HepG2 (cell line): Measurements from ENCODE around the gene ATAD3C. TPM values are rescaled to one million over a fixed set of nuclear protein-coding genes. Genes with fewer than 3 reads are reported as not detected.

Experiments
- ATAC-seq: fragments of 200-7000 bp; cut with Tn5 transposase; 3 replicates; pipeline ENCODE4 v1.9.1; 2020; ENCODE audit warnings: mild to moderate bottlenecking, moderate library complexity
- BruUV-seq: library from RNA; stranded (reverse); fragments of 400-500 nt; replicated peaks from 2 replicates; lab custom pipeline; 2021; lab: Mats Ljungman, UMichigan
- CTCF ChIA-PET: fragments of 300-600 bp; formaldehyde crosslinking; extraction: SDS; loops from one replicate; lab custom pipeline; 2021; ENCODE audit warnings: low total read pairs, inconsistent platforms, low intra/inter-chr PET ratio; lab: Yijun Ruan, JAX
- POLR2A ChIA-PET: fragments of 350-600 bp; sonication (Branson Sonifier 250); formaldehyde crosslinking; loops from one replicate; lab custom pipeline; 2020; ENCODE audit warnings: antibody characterized with exemption, inconsistent platforms; lab: Yijun Ruan, JAX
- DNase-seq: peaks from one replicate; pipeline ENCODE4 v3.0.0-alpha.2; 2015; ENCODE audit warnings: low spot score
- FAIRE-seq: peaks from 3 replicates; lab custom pipeline; 2011; peaks lifted over from hg19 to GRCh38; lab: Jason Lieb, UNC
- H2AFZ ChIP-seq: one replicate; pipeline ENCODE4 v1.6.1; 2011; ENCODE audit warnings: low read length, inconsistent platforms
- H3K27ac ChIP-seq: fragments of 300-600 bp; 3 replicates; pipeline ENCODE4 v1.8.0; 2011; ENCODE audit warnings: mixed run types, mild to moderate bottlenecking, mixed read lengths, low read length, inconsistent platforms; ENCODE audit not compliant: insufficient read depth; ENCODE audit errors: extremely low read length
- H3K27me3 ChIP-seq, 2 experiments: fragments of 200-600 bp in 1 of 2; 2 replicates in 1 of 2; 3 replicates in 1 of 2; pipeline versions ENCODE4 v1.6.0 to v1.8.0; 2011; ENCODE audit warnings: low read length in 2 of 2, mild to moderate bottlenecking in 2 of 2, moderate library complexity in 2 of 2, inconsistent platforms in 1 of 2; ENCODE audit not compliant: insufficient read depth in 2 of 2, control insufficient read depth in 1 of 2
- H3K36me3 ChIP-seq, 2 experiments: fragments of 200-600 bp in 1 of 2; replicated peaks in 1 of 2; 2 replicates in 1 of 2; 3 replicates in 1 of 2; pipeline versions ENCODE4 v1.5.1 to v1.8.0; 2011; ENCODE audit warnings: low read length in 2 of 2, inconsistent platforms in 1 of 2; ENCODE audit not compliant: insufficient read depth in 2 of 2, control insufficient read depth in 1 of 2
- H3K4me1 ChIP-seq: 2 replicates; pipeline ENCODE4 v1.5.1; 2012; ENCODE audit warnings: low read length, inconsistent platforms; ENCODE audit not compliant: insufficient read depth
- H3K4me2 ChIP-seq: 2 replicates; pipeline ENCODE4 v1.6.0; 2011; ENCODE audit warnings: low read depth, low read length, inconsistent platforms
- H3K4me3 ChIP-seq, 3 experiments: fragments of 200-600 bp in 1 of 3; sonication (generic), shearing (Covaris generic) in 1 of 3; replicated peaks in 1 of 3; 2 replicates each; pipeline ENCODE4 v1.5.1; 2011 to 2016; ENCODE audit warnings: low read length in 3 of 3, inconsistent platforms in 2 of 3, low read depth in 2 of 3, mild to moderate bottlenecking in 2 of 3, control low read depth in 1 of 3, mixed read lengths in 1 of 3; ENCODE audit not compliant: insufficient read depth in 1 of 3
- H3K79me2 ChIP-seq: one replicate; pipeline ENCODE4 v1.6.1; 2011; ENCODE audit warnings: low read length, inconsistent platforms; ENCODE audit not compliant: insufficient read depth
- H3K9ac ChIP-seq: 2 replicates; pipeline ENCODE4 v1.6.0; 2011; ENCODE audit warnings: mild to moderate bottlenecking, low read depth, low read length, inconsistent platforms; ENCODE audit not compliant: insufficient read depth
- H3K9me3 ChIP-seq: 2 replicates; pipeline ENCODE4 v1.5.1; 2012; ENCODE audit warnings: mild to moderate bottlenecking, low read length
- H4K20me1 ChIP-seq: 2 replicates; pipeline ENCODE4 v1.6.0; 2011; ENCODE audit warnings: inconsistent platforms, mild to moderate bottlenecking, low read length, moderate library complexity; ENCODE audit not compliant: insufficient read depth
- CHD2 ChIP-seq: IDR thresholded peaks from 2 replicates; pipeline ENCODE4 v1.6.1; 2011; ENCODE audit warnings: low read depth, low read length, improper control_type of control experiment
- EEA1 ChIP-seq: sonication (generic); formaldehyde crosslinking; IDR thresholded peaks from 2 replicates; pipeline ENCODE4 v1.5.1; 2020; ENCODE audit warnings: mild to moderate bottlenecking, missing genetic modification reagents, borderline replicate concordance
- ERF ChIP-seq: IDR thresholded peaks from 2 replicates; pipeline ENCODE4 v1.6.1; 2018; ENCODE audit warnings: missing biosample characterization, missing genetic modification reagents
- FLYWCH1 ChIP-seq: sonication (generic); formaldehyde crosslinking; IDR thresholded peaks from 2 replicates; pipeline ENCODE4 v1.8.1; 2023; ENCODE audit warnings: mild to moderate bottlenecking, missing genetic modification reagents
- FOXC1 ChIP-seq: sonication (generic); formaldehyde crosslinking; IDR thresholded peaks from 2 replicates; pipeline ENCODE4 v1.8.0; 2022; ENCODE audit warnings: mild to moderate bottlenecking, missing genetic modification reagents, borderline replicate concordance
- HINFP ChIP-seq: sonication (generic); formaldehyde crosslinking; IDR thresholded peaks from 2 replicates; pipeline ENCODE4 v1.4.0; 2020; ENCODE audit warnings: low read depth, mild to moderate bottlenecking, missing genetic modification reagents
- JUNB ChIP-seq: sonication (generic); formaldehyde crosslinking; IDR thresholded peaks from 2 replicates; pipeline ENCODE4 v1.8.0; 2022; ENCODE audit warnings: missing genetic modification reagents, mild to moderate bottlenecking, borderline replicate concordance
- KDM1A ChIP-seq: IDR thresholded peaks from 2 replicates; pipeline ENCODE4 v1.6.1; 2016; ENCODE audit warnings: missing compliant biosample characterization
- NBN ChIP-seq: fragments of 450-650 bp; conservative IDR thresholded peaks from 2 replicates; pipeline ENCODE4 v1.6.1; 2017
- NFKB2 ChIP-seq: sonication (generic); formaldehyde crosslinking; IDR thresholded peaks from 2 replicates; pipeline ENCODE4 v1.4.0; 2020; ENCODE audit warnings: missing genetic modification reagents, borderline replicate concordance
- RAD21 ChIP-seq: fragments of 450-650 bp; formaldehyde crosslinking; IDR thresholded peaks from 2 replicates; pipeline ENCODE4 v1.5.0; 2020; ENCODE audit warnings: mild to moderate bottlenecking
- RBFOX2 ChIP-seq: fragments of 200-400 bp; formaldehyde crosslinking; IDR thresholded peaks from 2 replicates; pipeline ENCODE4 v1.6.1; 2017; ENCODE audit warnings: low read depth, mild to moderate bottlenecking, low read length
- RFX5 ChIP-seq: IDR thresholded peaks from 2 replicates; pipeline ENCODE4 v1.6.1; 2011; ENCODE audit warnings: low read depth, low read length, improper control_type of control experiment
- ZBTB14 ChIP-seq: sonication (generic); formaldehyde crosslinking; IDR thresholded peaks from 2 replicates; pipeline ENCODE4 v1.4.0; 2020; ENCODE audit warnings: missing genetic modification reagents
- ZMYM2 ChIP-seq: sonication (generic); formaldehyde crosslinking; IDR thresholded peaks from 2 replicates; pipeline ENCODE4 v1.8.0; 2022; ENCODE audit warnings: mild to moderate bottlenecking, missing genetic modification reagents
- ZNF180 ChIP-seq: sonication (generic); formaldehyde crosslinking; IDR thresholded peaks from 2 replicates; pipeline ENCODE4 v1.4.0; 2020; ENCODE audit warnings: low read depth, missing genetic modification reagents, borderline replicate concordance
- ZNF3 ChIP-seq: IDR thresholded peaks from 2 replicates; pipeline ENCODE4 v1.7.0; 2017; ENCODE audit warnings: inconsistent platforms
- ZNF512B ChIP-seq: sonication (generic); formaldehyde crosslinking; IDR thresholded peaks from 2 replicates; pipeline ENCODE4 v1.5.1; 2020; ENCODE audit warnings: missing genetic modification reagents, mild to moderate bottlenecking, borderline replicate concordance
- ZNF576 ChIP-seq: sonication (generic); formaldehyde crosslinking; IDR thresholded peaks from 2 replicates; pipeline ENCODE4 v1.4.0; 2020; ENCODE audit warnings: mild to moderate bottlenecking, missing genetic modification reagents
- ZNF790 ChIP-seq: sonication (generic); formaldehyde crosslinking; IDR thresholded peaks from 2 replicates; pipeline ENCODE4 v1.8.0; 2022; ENCODE audit warnings: missing genetic modification reagents, mild to moderate bottlenecking, borderline replicate concordance
- ZNF850 ChIP-seq: sonication (generic); formaldehyde crosslinking; conservative IDR thresholded peaks from 2 replicates; pipeline ENCODE4 v1.9.0; 2021; ENCODE audit warnings: mild to moderate bottlenecking, missing genetic modification reagents
- WGBS: methylation state at CpG from one replicate; pipeline ENCODE4 v1.1.6; 2017; ENCODE audit warnings: low lambda C conversion rate; 5-methylcytosine and 5-hydroxymethylcytosine counted together
- in situ Hi-C: cut with HindIII; loops from 2 replicates; pipeline ENCODE4 v1.10.0; 2017; ENCODE audit warnings: low pct_unique_long_range_greater_than_20kb; ENCODE audit not compliant: extremely low pct_ligation_motif_present
- intact Hi-C: fragments of 100-400 bp; cut with micrococcal nuclease; formaldehyde crosslinking; loops from one replicate; pipeline ENCODE4 v1.10.0; 2022; ENCODE audit not compliant: unreplicated experiment
- polyA plus RNA-seq, 8 experiments: library from polyadenylated mRNA; depleted of rRNA in 3 of 8; stranded (reverse) in 7 of 8; unstranded in 1 of 8; fragments of >200 nt; fragmentation: Illumina TruSeq in 4 of 8; extraction: Trizol in 4 of 8; gene quantifications; 2 replicates each; pipeline versions ENCODE4 v1.2.1 to v1.2.3, GENCODE V29; 2011 to 2016; ENCODE audit warnings: low read depth in 4 of 8, missing spikeins in 1 of 8, mixed read lengths in 1 of 8; ENCODE audit not compliant: insufficient read depth in 1 of 8
- total RNA-seq, 5 experiments: library from RNA; depleted of rRNA; stranded (reverse); fragments of >200 nt; fragmentation: Illumina TruSeq; extraction: Trizol; gene quantifications; 2 replicates each; pipeline ENCODE4 v1.2.3, GENCODE V29; 2016; ENCODE audit warnings: low read depth in 1 of 5

Gene ATAD3C
- total and polyA plus RNA-seq, 2 of the 13 experiments (the other 11 are each of a cell fraction or from before 2014, with no cell fraction given) = 2.4 to 3.2 TPM

GRCh38 chr1:1433804-1434130 lies 15.7 kb upstream of the ATAD3C start:
- ChIA-PET CTCF (no interaction called here), POLR2A (interaction anchor here (0.7 to 11.0 kb wide), 15 partner anchors 8 to 335 kb away, joined by 3 to 355 read pairs (median 11); partner anchors contain the start of genes ANKRD65, AURKAIP1, CCNL2 and MRPL20)
- Histone ChIP-seq H3K79me2 (peaks cover 31% of the 10 kb centered on the region), H3K27ac (peak overlapping the region; percentile 94), H3K4me2 (peak overlapping the region; percentile 89), H2AFZ (no peak overlapping the region), H3K36me3 (no peaks in the 10 kb centered on the region; a peak in 1 of 5 replicates), H3K4me3 (peak overlapping the region; percentile 72 to 88 (median 84)), H3K27me3 (no peaks in the 10 kb centered on the region), H3K9me3 (no peaks in the 10 kb centered on the region), H3K9ac (peak overlapping the region; percentile 85), H4K20me1 (no peaks in the 10 kb centered on the region), H3K4me1 (peaks cover 65% of the 10 kb centered on the region)
- BruUV-seq = no TSS peak
- in situ Hi-C loops = no loop called here
- 0% methylated on average over 3 of the region's 12 CpGs for WGBS
- DNase-seq = no peak
- ATAC-seq = no peak
- FAIRE-seq = no peak
- intact Hi-C loops = no loop called here
- TF ChIP-seq RAD21 (CRISPR knock-in tag) (no peak), KDM1A (CRISPR knock-in tag) (no peak), CHD2 (no peak), ZNF576 (CRISPR knock-in tag) (0 out of 2 replicates have a peak, but pooled peaks have one; percentile 16), ZNF3 (CRISPR knock-in tag) (no peak), NFKB2 (CRISPR knock-in tag) (no peak), RBFOX2 (peak; percentile 69), ZNF790 (CRISPR knock-in tag) (0 out of 2 replicates have a peak, but pooled peaks have one; percentile 44), ZMYM2 (CRISPR knock-in tag) (no peak), ZBTB14 (CRISPR knock-in tag) (no peak), HINFP (CRISPR knock-in tag) (no peak), FOXC1 (CRISPR knock-in tag) (0 out of 2 replicates have a peak, but pooled peaks have one; percentile 37), FLYWCH1 (no peak), ZNF180 (CRISPR knock-in tag) (0 out of 2 replicates have a peak, but pooled peaks have one; percentile 19), RFX5 (no peak), NBN (no peak), ZNF850 (CRISPR knock-in tag) (0 out of 2 replicates have a peak, but pooled peaks have one; percentile 70), ERF (CRISPR knock-in tag) (no peak), ZNF512B (CRISPR knock-in tag) (0 out of 2 replicates have a peak, but pooled peaks have one; percentile 15), JUNB (CRISPR knock-in tag) (no peak), EEA1 (CRISPR knock-in tag) (0 out of 2 replicates have a peak, but pooled peaks have one; percentile 22)
